Endothelial cell of umbilical vein (primary cell): ENCODE measurements around the gene SLC28A2.

Experiments
- EZH2 ChIP-seq: IDR thresholded peaks from 2 replicates; pipeline ENCODE4 v1.6.1; 2012; ENCODE audit warnings: borderline replicate concordance, low read depth, mild to moderate bottlenecking, moderate library complexity, low read length, inconsistent platforms; ENCODE audit not compliant: severe bottlenecking
- FOS ChIP-seq: IDR thresholded peaks from 2 replicates; pipeline ENCODE4 v1.6.1; 2011; ENCODE audit warnings: mild to moderate bottlenecking, low read length, moderate library complexity, borderline replicate concordance; ENCODE audit not compliant: insufficient read depth
- GATA2 ChIP-seq: IDR thresholded peaks from 2 replicates; pipeline ENCODE4 v1.7.0; 2011; ENCODE audit warnings: low read depth, mild to moderate bottlenecking, moderate library complexity, mixed read lengths, low read length; ENCODE audit not compliant: insufficient read length, insufficient read depth
- MYC ChIP-seq: IDR thresholded peaks from one replicate; pipeline ENCODE4 v1.6.1; 2011; ENCODE audit warnings: mild to moderate bottlenecking, low read depth, low read length
- POLR2A ChIP-seq: IDR thresholded peaks from 2 replicates; pipeline ENCODE4 v1.6.1; 2012; ENCODE audit warnings: low read depth, mild to moderate bottlenecking, control low read depth, low read length
- POLR2AphosphoS5 ChIP-seq: IDR thresholded peaks from 2 replicates; pipeline ENCODE4 v1.6.1; 2012; ENCODE audit warnings: low read depth, mild to moderate bottlenecking, control low read depth, low read length, moderate library complexity; ENCODE audit not compliant: insufficient read depth
- TF ChIP-seq, protein P1 (sequence below), 2 donors: IDR thresholded peaks; 1 replicate in 1 of 2; 2 replicates in 1 of 2; pipeline ENCODE4 v1.5.1; 2011; ENCODE audit warnings: low read length in 2 of 2, mild to moderate bottlenecking in 2 of 2, moderate library complexity in 2 of 2, control low read depth in 1 of 2, inconsistent platforms in 1 of 2, low read depth in 1 of 2; ENCODE audit not compliant: insufficient read depth in 1 of 2; ENCODE audit errors: extremely low read depth in 1 of 2
- TF ChIP-seq, protein P2 (sequence below): IDR thresholded peaks from 2 replicates; pipeline ENCODE4 v1.6.1; 2011; ENCODE audit not compliant: insufficient read depth, insufficient read length

DNA sequence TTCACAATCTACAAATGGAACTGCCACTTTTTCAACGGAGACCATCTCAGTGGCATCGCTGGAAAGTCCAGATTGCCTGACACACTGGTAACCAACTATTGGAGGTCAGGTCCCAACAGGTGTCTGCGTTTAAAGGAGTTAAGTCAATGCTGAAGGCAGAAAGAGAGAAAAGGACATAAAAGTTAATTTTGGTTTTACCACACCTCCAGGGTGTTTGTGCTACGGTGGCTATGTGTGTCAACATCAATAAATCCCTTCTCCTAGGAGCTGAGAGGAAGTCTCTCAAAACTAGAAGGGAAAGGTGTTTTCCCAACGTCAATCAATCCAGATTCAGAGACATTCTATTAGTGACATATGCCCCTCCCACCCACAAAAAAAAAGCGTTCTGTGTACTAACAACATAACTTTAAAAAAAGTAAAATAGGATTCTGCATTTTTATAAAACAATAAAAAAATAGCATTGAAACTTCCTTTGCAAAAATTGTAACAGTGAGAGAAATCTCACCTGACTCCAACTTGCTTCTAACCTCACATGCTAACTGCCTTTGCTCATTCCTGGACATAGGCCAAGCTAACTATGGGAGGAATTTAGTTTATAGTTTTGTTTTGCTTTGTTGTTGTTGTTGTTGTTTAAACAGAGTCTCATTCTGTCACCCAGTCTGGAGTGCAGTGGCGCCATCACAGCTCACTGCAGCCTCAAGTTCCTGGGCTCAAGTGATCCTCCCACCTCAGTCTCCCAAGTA is 67.6 kb downstream of the SLC28A2 start:
- TF ChIP-seq, protein P1, sequence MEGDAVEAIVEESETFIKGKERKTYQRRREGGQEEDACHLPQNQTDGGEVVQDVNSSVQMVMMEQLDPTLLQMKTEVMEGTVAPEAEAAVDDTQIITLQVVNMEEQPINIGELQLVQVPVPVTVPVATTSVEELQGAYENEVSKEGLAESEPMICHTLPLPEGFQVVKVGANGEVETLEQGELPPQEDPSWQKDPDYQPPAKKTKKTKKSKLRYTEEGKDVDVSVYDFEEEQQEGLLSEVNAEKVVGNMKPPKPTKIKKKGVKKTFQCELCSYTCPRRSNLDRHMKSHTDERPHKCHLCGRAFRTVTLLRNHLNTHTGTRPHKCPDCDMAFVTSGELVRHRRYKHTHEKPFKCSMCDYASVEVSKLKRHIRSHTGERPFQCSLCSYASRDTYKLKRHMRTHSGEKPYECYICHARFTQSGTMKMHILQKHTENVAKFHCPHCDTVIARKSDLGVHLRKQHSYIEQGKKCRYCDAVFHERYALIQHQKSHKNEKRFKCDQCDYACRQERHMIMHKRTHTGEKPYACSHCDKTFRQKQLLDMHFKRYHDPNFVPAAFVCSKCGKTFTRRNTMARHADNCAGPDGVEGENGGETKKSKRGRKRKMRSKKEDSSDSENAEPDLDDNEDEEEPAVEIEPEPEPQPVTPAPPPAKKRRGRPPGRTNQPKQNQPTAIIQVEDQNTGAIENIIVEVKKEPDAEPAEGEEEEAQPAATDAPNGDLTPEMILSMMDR (IDR thresholded peaks at IDR 0.05; ENCODE audit: extremely low read depth in 1 of 2, insufficient read depth in 1 of 2, low read depth in 1 of 2, low read length in 2 of 2), result no peak
- TF ChIP-seq, protein P2, sequence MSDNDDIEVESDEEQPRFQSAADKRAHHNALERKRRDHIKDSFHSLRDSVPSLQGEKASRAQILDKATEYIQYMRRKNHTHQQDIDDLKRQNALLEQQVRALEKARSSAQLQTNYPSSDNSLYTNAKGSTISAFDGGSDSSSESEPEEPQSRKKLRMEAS, result no peak
- TF ChIP-seq EZH2 (no peak), POLR2A (no peak), POLR2AphosphoS5 (no peak), MYC (no peak), FOS (no peak), GATA2 (no peak)
